Mucosa of stomach (tissue), 1 donor: ENCODE measurements around the gene HSF5.

Source experiments
- H3K27me3 ChIP-seq: one replicate; pipeline ENCODE4 v1.7.0; 2013; ENCODE audit warnings: mild to moderate bottlenecking, low read length; ENCODE audit not compliant: control insufficient read depth, insufficient read depth
- H3K36me3 ChIP-seq: one replicate; pipeline ENCODE4 v1.7.0; 2013; ENCODE audit warnings: low read length; ENCODE audit not compliant: control insufficient read depth, insufficient read depth
- H3K4me1 ChIP-seq: one replicate; pipeline ENCODE4 v1.7.0; 2013; ENCODE audit warnings: mild to moderate bottlenecking, low read length; ENCODE audit not compliant: control insufficient read depth, insufficient read depth
- H3K4me3 ChIP-seq: one replicate; pipeline ENCODE4 v1.7.0; 2013; ENCODE audit warnings: low read length
- H3K9ac ChIP-seq: one replicate; pipeline ENCODE4 v1.7.0; 2013; ENCODE audit warnings: mild to moderate bottlenecking, low read length, moderate library complexity
- H3K9me3 ChIP-seq: one replicate; pipeline ENCODE4 v1.7.0; 2013; ENCODE audit warnings: mild to moderate bottlenecking, low read length, moderate library complexity; ENCODE audit not compliant: control insufficient read depth
- donor health status: Pancreatic carcinoma.

HSF5 gene

GRCh38 chr17:58487589-58488427 lies at the start of gene HSF5:
HSF5 (minus strand) TSS chr17:58488408; CDS start chr17:58488274, 134 bp downstream.
- no peaks in the 10 kb centered on the region for H3K4me1 ChIP-seq
- no peak within 1 kb of the TSS for H3K9ac ChIP-seq
- H3K27me3 ChIP-seq = no peaks in the 10 kb centered on the region
- no peaks in the 10 kb centered on the region for H3K36me3 ChIP-seq
- H3K4me3 ChIP-seq = no peak within 1 kb of the TSS
- H3K9me3 ChIP-seq = no peaks in the 10 kb centered on the region

DNA sequence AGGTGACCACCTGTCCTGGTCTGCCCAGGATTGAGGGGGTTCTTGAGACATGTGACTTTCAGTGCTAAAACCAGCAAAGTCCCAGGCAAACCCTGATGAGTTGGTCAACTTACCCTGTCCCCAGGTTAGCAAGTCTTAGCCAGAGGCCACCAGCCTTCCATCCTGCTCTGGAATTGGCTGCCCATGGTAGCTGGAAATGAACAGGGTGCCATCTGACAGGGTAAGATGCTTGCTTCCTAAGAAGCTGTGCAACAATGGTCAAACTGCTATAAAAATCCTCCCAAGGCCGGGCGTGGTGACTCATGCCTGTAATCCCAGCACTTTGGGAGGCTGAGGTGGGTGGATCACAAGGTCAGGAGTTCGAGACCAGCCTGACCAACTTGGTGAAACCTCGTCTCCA lies 49.1 kb upstream of the HSF5 start:
- no peak overlapping the region for H3K9ac ChIP-seq
- no peak overlapping the region for H3K4me3 ChIP-seq
- H3K9me3 ChIP-seq = no peaks in the 10 kb centered on the region
- H3K27me3 ChIP-seq = peaks cover 9% of the 10 kb centered on the region
- H3K4me1 ChIP-seq = peaks cover 2% of the 10 kb centered on the region
- H3K36me3 ChIP-seq = no peaks in the 10 kb centered on the region

- Histone ChIP-seq H3K9ac (no peak overlapping the region), H3K4me1 (peaks cover 5% of the 10 kb centered on the region), H3K9me3 (no peaks in the 10 kb centered on the region), H3K36me3 (no peaks in the 10 kb centered on the region), H3K4me3 (no peak overlapping the region), H3K27me3 (peaks cover 14% of the 10 kb centered on the region)
Observed at GRCh38 chr17:58536542-58536941, 48.3 kb upstream of the HSF5 start.

DNA sequence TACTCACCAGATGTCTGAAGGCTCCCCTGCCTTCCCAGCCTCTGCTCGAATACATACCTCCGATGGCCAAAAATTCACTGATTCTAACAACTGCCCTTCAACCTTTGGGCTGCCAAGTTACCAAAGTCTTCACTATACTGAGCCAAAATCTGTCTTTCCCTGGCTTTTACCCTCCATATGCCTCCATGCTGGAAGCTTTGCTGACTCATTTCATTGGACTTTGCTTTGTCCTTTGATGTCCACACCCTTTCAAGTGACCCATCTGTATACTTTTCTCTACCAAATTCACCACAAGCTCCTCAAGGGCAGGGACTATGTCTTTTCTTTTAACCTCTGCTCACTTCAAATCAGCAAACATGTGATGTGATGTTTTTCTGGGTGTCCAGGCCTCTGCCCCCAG lies 47.2 kb upstream of the HSF5 start:
- no peaks in the 10 kb centered on the region for H3K36me3 ChIP-seq
- H3K4me1 ChIP-seq = peaks cover 5% of the 10 kb centered on the region
- no peak overlapping the region for H3K4me3 ChIP-seq
- H3K27me3 ChIP-seq = peaks cover 23% of the 10 kb centered on the region
- no peaks in the 10 kb centered on the region for H3K9me3 ChIP-seq
- H3K9ac ChIP-seq = no peak overlapping the region

GRCh38 chr17:58534901-58535421 lies 46.8 kb upstream of the HSF5 start:
- H3K9ac ChIP-seq = no peak overlapping the region
- H3K9me3 ChIP-seq = no peaks in the 10 kb centered on the region
- H3K27me3 ChIP-seq = peaks cover 23% of the 10 kb centered on the region
- peaks cover 5% of the 10 kb centered on the region for H3K4me1 ChIP-seq
- H3K4me3 ChIP-seq = no peak overlapping the region
- H3K36me3 ChIP-seq = no peaks in the 10 kb centered on the region

DNA sequence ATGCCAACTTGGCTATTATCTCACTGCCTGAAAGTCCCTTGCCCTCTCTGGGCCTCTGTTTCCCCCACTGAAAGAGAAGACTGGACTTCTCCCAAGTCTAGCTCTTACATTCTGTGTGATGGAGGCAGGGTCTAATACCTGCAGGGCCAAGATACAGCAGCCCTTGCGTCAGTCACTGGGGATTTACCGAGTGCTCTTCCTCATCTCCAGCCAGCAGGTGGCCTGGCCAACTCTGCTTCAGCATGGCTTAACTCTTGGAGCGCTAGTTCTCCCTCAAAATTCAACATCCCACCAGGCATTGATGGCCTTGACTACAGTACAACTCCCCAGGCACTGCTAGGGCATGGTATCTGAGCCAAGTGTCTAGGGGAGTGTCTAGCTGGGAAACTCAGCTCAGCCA lies 46.1 kb upstream of the HSF5 start:
- H3K4me3 ChIP-seq = no peak overlapping the region
- peaks cover 23% of the 10 kb centered on the region for H3K27me3 ChIP-seq
- no peaks in the 10 kb centered on the region for H3K36me3 ChIP-seq
- H3K9me3 ChIP-seq = no peaks in the 10 kb centered on the region
- no peak overlapping the region for H3K9ac ChIP-seq
- peaks cover 5% of the 10 kb centered on the region for H3K4me1 ChIP-seq

DNA sequence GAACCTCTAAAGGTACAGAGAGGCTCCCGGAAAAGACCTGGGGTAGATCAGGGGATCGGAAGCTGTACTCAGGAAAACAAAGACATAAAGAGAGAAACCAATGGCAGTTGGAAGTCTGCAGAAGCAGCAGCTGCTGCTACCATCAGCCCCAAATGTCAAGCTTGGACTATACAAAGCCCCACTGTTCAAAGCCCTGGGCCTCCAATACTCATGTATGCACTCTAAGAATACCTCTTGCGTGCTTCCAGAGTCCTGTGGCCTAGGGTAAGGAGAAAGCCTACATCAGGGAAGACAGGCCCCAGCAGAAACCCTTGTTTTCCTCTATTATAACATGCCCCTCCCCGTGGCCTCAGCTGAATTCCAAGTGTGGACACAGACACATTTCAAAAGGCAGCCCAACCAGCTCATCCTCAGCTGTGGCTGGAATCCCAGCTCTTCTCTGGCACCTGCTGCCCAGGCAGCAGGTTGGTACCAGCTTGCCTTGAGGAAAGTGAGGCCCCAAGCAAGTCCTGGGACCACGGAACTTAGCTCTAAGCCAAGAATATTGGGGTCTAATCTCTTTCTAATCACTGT lies 45.5 kb upstream of the HSF5 start:
- Histone ChIP-seq H3K36me3 (no peaks in the 10 kb centered on the region), H3K9ac (no peak overlapping the region), H3K27me3 (peaks cover 27% of the 10 kb centered on the region), H3K9me3 (no peaks in the 10 kb centered on the region), H3K4me1 (peaks cover 5% of the 10 kb centered on the region), H3K4me3 (no peak overlapping the region)

GRCh38 chr17:58532555-58532951 lies 44.3 kb upstream of the HSF5 start:
- no peaks in the 10 kb centered on the region for H3K36me3 ChIP-seq
- H3K4me3 ChIP-seq = peak overlapping the region; percentile 23
- H3K4me1 ChIP-seq = peaks cover 5% of the 10 kb centered on the region
- peak overlapping the region; percentile 18 for H3K9ac ChIP-seq
- H3K27me3 ChIP-seq = peaks cover 27% of the 10 kb centered on the region
- H3K9me3 ChIP-seq = no peaks in the 10 kb centered on the region

GRCh38 chr17:58531661-58532554 lies 43.7 kb upstream of the HSF5 start:
- Histone ChIP-seq H3K27me3 (peaks cover 27% of the 10 kb centered on the region), H3K4me3 (peak overlapping the region; percentile 23), H3K9ac (peak overlapping the region; percentile 37), H3K9me3 (no peaks in the 10 kb centered on the region), H3K4me1 (peaks cover 5% of the 10 kb centered on the region), H3K36me3 (no peaks in the 10 kb centered on the region)

DNA sequence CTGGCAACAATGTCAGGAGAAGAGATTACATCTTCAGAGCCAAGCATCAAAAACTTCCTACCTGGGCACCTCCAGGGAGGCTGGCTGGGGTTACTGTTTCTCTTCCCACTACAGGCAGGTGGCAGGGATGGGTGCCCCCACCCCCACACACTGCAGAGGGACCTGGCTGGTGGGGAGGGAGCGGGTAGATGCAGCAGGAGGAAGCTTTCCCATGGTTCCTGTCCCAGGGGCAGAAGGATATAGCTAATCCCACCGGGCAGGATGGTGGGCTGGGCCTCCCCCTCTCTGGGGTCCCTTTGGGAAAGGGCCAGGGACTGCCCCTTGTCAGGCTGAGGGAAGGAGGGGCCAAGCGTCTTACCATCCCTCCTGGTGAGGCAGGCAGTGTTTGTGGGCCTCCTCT lies 42.9 kb upstream of the HSF5 start:
- Histone ChIP-seq H3K9ac (peak overlapping the region; percentile 37), H3K9me3 (no peaks in the 10 kb centered on the region), H3K4me1 (peaks cover 5% of the 10 kb centered on the region), H3K36me3 (no peaks in the 10 kb centered on the region), H3K27me3 (peaks cover 27% of the 10 kb centered on the region), H3K4me3 (no peak overlapping the region)

DNA sequence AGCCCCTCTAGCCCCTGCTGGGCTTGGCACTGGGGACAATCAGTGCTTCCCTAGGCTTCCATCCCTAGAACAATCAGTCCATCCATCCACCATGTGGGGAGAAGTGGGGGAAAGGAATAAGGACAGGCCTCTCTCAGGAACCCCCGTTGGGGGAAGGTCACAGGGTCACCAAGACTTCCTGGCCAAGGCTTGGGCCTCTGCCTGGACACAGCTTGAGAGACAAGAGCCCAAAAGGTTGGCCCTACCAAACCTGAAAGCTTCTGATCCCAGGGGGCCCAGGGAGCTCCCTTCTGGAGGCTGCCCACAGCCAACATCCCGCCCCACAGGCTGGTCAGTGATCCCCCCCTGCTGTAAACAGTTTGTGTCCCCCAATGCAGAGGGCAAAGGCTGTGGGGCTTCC lies 42.4 kb upstream of the HSF5 start:
- no peak overlapping the region for H3K9ac ChIP-seq
- peaks cover 5% of the 10 kb centered on the region for H3K4me1 ChIP-seq
- H3K9me3 ChIP-seq = no peaks in the 10 kb centered on the region
- no peaks in the 10 kb centered on the region for H3K36me3 ChIP-seq
- H3K4me3 ChIP-seq = no peak overlapping the region
- peaks cover 27% of the 10 kb centered on the region for H3K27me3 ChIP-seq

DNA sequence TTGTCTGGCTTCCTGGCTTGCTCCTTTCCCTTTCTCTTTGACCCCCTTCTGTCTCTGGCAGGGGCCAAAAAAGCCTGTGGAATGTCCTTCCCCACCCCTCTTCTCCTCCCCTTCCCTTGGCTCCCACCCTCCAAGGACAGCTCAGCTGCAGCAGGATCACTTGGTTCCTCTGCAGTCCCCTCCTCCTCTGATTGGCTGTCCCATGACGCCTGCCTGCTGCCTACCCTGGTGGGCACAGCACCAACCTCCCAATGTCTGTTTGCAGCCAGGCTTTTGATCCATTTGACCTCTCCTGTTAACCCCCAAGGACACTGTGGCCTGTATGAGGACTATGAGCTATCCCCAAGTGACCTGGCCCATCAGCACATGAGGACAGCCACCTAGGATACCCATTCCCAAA lies 41.1 kb upstream of the HSF5 start:
- H3K9me3 ChIP-seq = no peaks in the 10 kb centered on the region
- H3K27me3 ChIP-seq = peaks cover 27% of the 10 kb centered on the region
- no peaks in the 10 kb centered on the region for H3K36me3 ChIP-seq
- H3K4me1 ChIP-seq = peaks cover 5% of the 10 kb centered on the region
- no peak overlapping the region for H3K4me3 ChIP-seq
- H3K9ac ChIP-seq = no peak overlapping the region
